Measurements from ENCODE around the gene ARL6IP6.

Gene ARL6IP6

GRCh38 chr2:152718076-152718908 is at the start of gene ARL6IP6:
Gene ARL6IP6, plus strand, starts transcription at chr2:152718620. Its CDS starts 5 bp downstream, at chr2:152718625.
- peak; percentile 97 for DNase-seq (ENCODE audit: extremely low read depth, insufficient read length)
- H3K27me3 ChIP-seq (replicated peaks; ENCODE audit: control insufficient read depth, insufficient read depth, low read length), result no peaks in the 10 kb centered on the region
- TF ChIP-seq CTCF (IDR thresholded peaks at IDR 0.05; ENCODE audit: insufficient read depth, low read length, poor library complexity, severe bottlenecking), result no peak
- no peaks in the 10 kb centered on the region for H3K36me3 ChIP-seq (ENCODE audit: control insufficient read depth, insufficient read depth, low read length)
- H3K4me3 ChIP-seq (replicated peaks; ENCODE audit: low read depth, low read length), result peak within 1 kb of the TSS; percentile 89

- DNase-seq (ENCODE audit: extremely low read depth, insufficient read length), result no peak
- Histone ChIP-seq H3K36me3 (ENCODE audit: control insufficient read depth, insufficient read depth, low read length) (peaks cover 3% of the 10 kb centered on the region), H3K27me3 (replicated peaks; ENCODE audit: control insufficient read depth, insufficient read depth, low read length) (no peaks in the 10 kb centered on the region), H3K4me3 (replicated peaks; ENCODE audit: low read depth, low read length) (no peak overlapping the region)
- no peak for TF ChIP-seq CTCF (IDR thresholded peaks at IDR 0.05; ENCODE audit: insufficient read depth, low read length, poor library complexity, severe bottlenecking)
Observed at GRCh38 chr2:152674334-152674733, 44.1 kb upstream of the ARL6IP6 start.

- H3K27me3 ChIP-seq (replicated peaks; ENCODE audit: control insufficient read depth, insufficient read depth, low read length), result no peaks in the 10 kb centered on the region
- H3K36me3 ChIP-seq (ENCODE audit: control insufficient read depth, insufficient read depth, low read length), result peaks cover 3% of the 10 kb centered on the region
- no peak for TF ChIP-seq CTCF (IDR thresholded peaks at IDR 0.05; ENCODE audit: insufficient read depth, low read length, poor library complexity, severe bottlenecking)
- H3K4me3 ChIP-seq (replicated peaks; ENCODE audit: low read depth, low read length), result no peak overlapping the region
- DNase-seq (ENCODE audit: extremely low read depth, insufficient read length), result no peak
Observed at GRCh38 chr2:152676461-152676860, 42.0 kb upstream of the ARL6IP6 start.

GRCh38 chr2:152678808-152679207 is 39.6 kb upstream of the ARL6IP6 start:
- Histone ChIP-seq H3K27me3 (replicated peaks; ENCODE audit: control insufficient read depth, insufficient read depth, low read length) (no peaks in the 10 kb centered on the region), H3K4me3 (replicated peaks; ENCODE audit: low read depth, low read length) (no peak overlapping the region), H3K36me3 (ENCODE audit: control insufficient read depth, insufficient read depth, low read length) (peaks cover 3% of the 10 kb centered on the region)
- no peak for DNase-seq (ENCODE audit: extremely low read depth, insufficient read length)
- TF ChIP-seq CTCF (IDR thresholded peaks at IDR 0.05; ENCODE audit: insufficient read depth, low read length, poor library complexity, severe bottlenecking), result no peak

- H3K4me3 ChIP-seq (replicated peaks; ENCODE audit: low read depth, low read length), result no peak overlapping the region
- TF ChIP-seq CTCF (IDR thresholded peaks at IDR 0.05; ENCODE audit: insufficient read depth, low read length, poor library complexity, severe bottlenecking), result no peak
- H3K27me3 ChIP-seq (replicated peaks; ENCODE audit: control insufficient read depth, insufficient read depth, low read length), result no peaks in the 10 kb centered on the region
- no peak for DNase-seq (ENCODE audit: extremely low read depth, insufficient read length)
- H3K36me3 ChIP-seq (ENCODE audit: control insufficient read depth, insufficient read depth, low read length), result no peaks in the 10 kb centered on the region; the same call in none of the 2 replicates
Observed at GRCh38 chr2:152682663-152683062, 35.8 kb upstream of the ARL6IP6 start.
